Gastrocnemius medialis (tissue), 4 donors: Measurements from ENCODE around the gene TFB2M. TPM values are rescaled to one million over a fixed set of nuclear protein-coding genes. Genes with fewer than 3 reads are reported as not detected.
A peak's percentile ranks its signal among the peaks of the same experiment; 100 is the strongest.
"Not testable (repeated sequence)": the region's sequence is repeated elsewhere in the genome, so short reads cannot be mapped to it uniquely, and the experiment has no call there.

Source experiments
- ATAC-seq, 2 donors: fragments of 150-250 bp; one replicate each; pipeline ENCODE4 v1.9.1; 2016
- DNase-seq, 2 donors: peaks; one replicate each; pipeline ENCODE4 v3.0.0-alpha.2; 2019
- H3K27ac ChIP-seq, 4 donors: fragments of 200-600 bp; sonication (generic); 1 replicate in 1 of 4; 2 replicates in 3 of 4; pipeline ENCODE4 v1.5.1; 2016 to 2018; ENCODE audit warnings: mild to moderate bottlenecking in 2 of 4, moderate library complexity in 1 of 4
- H3K27me3 ChIP-seq, 3 donors: fragments of 200-600 bp; sonication (generic) in 2 of 3; 1 replicate in 1 of 3; 2 replicates in 2 of 3; pipeline versions ENCODE4 v1.5.1 to v1.6.0; 2016 to 2019; ENCODE audit warnings: mild to moderate bottlenecking in 1 of 3, moderate library complexity in 1 of 3
- H3K36me3 ChIP-seq, 2 donors: fragments of 200-600 bp; sonication (generic) in 1 of 2; one replicate each; pipeline ENCODE4 v1.5.1; 2017 to 2018
- H3K4me1 ChIP-seq, 2 donors: fragments of 200-600 bp; sonication (generic) in 1 of 2; one replicate each; pipeline ENCODE4 v1.5.1; 2016 to 2017; ENCODE audit warnings: mild to moderate bottlenecking in 2 of 2
- H3K4me3 ChIP-seq, 4 donors: fragments of 200-600 bp; sonication (generic) in 3 of 4; 1 replicate in 1 of 4; 2 replicates in 3 of 4; pipeline ENCODE4 v1.5.1; 2016 to 2019; ENCODE audit warnings: mild to moderate bottlenecking in 2 of 4
- H3K9me3 ChIP-seq, 3 donors: fragments of 200-600 bp; sonication (generic) in 2 of 3; 1 replicate in 1 of 3; 2 replicates in 2 of 3; pipeline ENCODE4 v1.5.1; 2016 to 2019
- POLR2A ChIP-seq, 2 donors: fragments of 450-650 bp; IDR thresholded peaks; one replicate each; pipeline ENCODE4 v1.6.1; 2017; ENCODE audit warnings: antibody characterized with exemption in 2 of 2, mild to moderate bottlenecking in 2 of 2, moderate library complexity in 2 of 2
- in situ Hi-C, 4 donors: fragments of 200-750 bp; cut with MboI; loops; one replicate each; pipeline versions ENCODE4 v1.15.0 to v1.8.0; 2017; ENCODE audit warnings: low sequenced_read_pairs in 4 of 4
- intact Hi-C: fragments of 100-400 bp; cut with DNase I; formaldehyde crosslinking; loops from one replicate; pipeline ENCODE4 v1.15.1; 2023; ENCODE audit warnings: low total_unique reads
- total RNA-seq, 4 donors: library from RNA; depleted of rRNA; stranded (reverse); fragments of >200 nt; gene quantifications; one replicate each; pipeline versions ENCODE4 v1.1.0 to v1.2.3, GENCODE V29; 2016
- TF ChIP-seq, protein P1 (sequence below), 5 experiments: fragments of 450-650 bp in 3 of 5; fragments of 200-600 bp in 2 of 5; sonication (generic) in 2 of 5; IDR thresholded peaks in 4 of 5; conservative IDR thresholded peaks in 1 of 5; 1 replicate in 4 of 5; 2 replicates in 1 of 5; pipeline ENCODE4 v1.5.1; 2016 to 2019; ENCODE audit warnings: antibody characterized with exemption in 5 of 5, mild to moderate bottlenecking in 3 of 5, moderate library complexity in 3 of 5

Gene TFB2M
- total RNA-seq, 4 donors from 2014 or later: 18.9 to 33.1 (median 21.2) TPM

- no peak for TF ChIP-seq POLR2A (IDR thresholded peaks at IDR 0.05)
- TF ChIP-seq, protein P1, sequence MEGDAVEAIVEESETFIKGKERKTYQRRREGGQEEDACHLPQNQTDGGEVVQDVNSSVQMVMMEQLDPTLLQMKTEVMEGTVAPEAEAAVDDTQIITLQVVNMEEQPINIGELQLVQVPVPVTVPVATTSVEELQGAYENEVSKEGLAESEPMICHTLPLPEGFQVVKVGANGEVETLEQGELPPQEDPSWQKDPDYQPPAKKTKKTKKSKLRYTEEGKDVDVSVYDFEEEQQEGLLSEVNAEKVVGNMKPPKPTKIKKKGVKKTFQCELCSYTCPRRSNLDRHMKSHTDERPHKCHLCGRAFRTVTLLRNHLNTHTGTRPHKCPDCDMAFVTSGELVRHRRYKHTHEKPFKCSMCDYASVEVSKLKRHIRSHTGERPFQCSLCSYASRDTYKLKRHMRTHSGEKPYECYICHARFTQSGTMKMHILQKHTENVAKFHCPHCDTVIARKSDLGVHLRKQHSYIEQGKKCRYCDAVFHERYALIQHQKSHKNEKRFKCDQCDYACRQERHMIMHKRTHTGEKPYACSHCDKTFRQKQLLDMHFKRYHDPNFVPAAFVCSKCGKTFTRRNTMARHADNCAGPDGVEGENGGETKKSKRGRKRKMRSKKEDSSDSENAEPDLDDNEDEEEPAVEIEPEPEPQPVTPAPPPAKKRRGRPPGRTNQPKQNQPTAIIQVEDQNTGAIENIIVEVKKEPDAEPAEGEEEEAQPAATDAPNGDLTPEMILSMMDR (IDR thresholded peaks at IDR 0.05 in 4 of 5, conservative IDR thresholded peaks at IDR 0.05 in 1 of 5): no peak
- Histone ChIP-seq H3K27me3 (no peaks in the 10 kb centered on the region), H3K36me3 (peaks cover 0 to 39% of the 10 kb centered on the region in 2 donors), H3K4me1 (peaks cover 19 to 31% of the 10 kb centered on the region in 2 donors), H3K4me3 (no peak overlapping the region), H3K27ac (no peak overlapping the region), H3K9me3 (no peaks in the 10 kb centered on the region)
- DNase-seq: no peak
- no peak for ATAC-seq
- in situ Hi-C loops: no loop called here
- intact Hi-C loops: no loop called here
These were observed 25.4 kb upstream of the TFB2M start for GRCh38 chr1:246591504-246591903.

GRCh38 chr1:246591047-246591446 is 25.0 kb upstream of the TFB2M start:
- Histone ChIP-seq H3K27ac (peak overlapping the region in 1 of 4 donors; percentile 6), H3K4me3 (no peak overlapping the region), H3K4me1 (peaks cover 21 to 31% of the 10 kb centered on the region in 2 donors), H3K36me3 (peaks cover 0 to 39% of the 10 kb centered on the region in 2 donors), H3K27me3 (no peaks in the 10 kb centered on the region), H3K9me3 (no peaks in the 10 kb centered on the region)
- in situ Hi-C loops: no loop called here
- intact Hi-C loops: no loop called here
- peak in 1 of 2 donors; percentile 34 for ATAC-seq
- no peak for DNase-seq
- TF ChIP-seq, protein P1 (IDR thresholded peaks at IDR 0.05 in 4 of 5, conservative IDR thresholded peaks at IDR 0.05 in 1 of 5): peak in 1 of 5 experiments; percentile 5
- no peak for TF ChIP-seq POLR2A (IDR thresholded peaks at IDR 0.05)

DNA sequence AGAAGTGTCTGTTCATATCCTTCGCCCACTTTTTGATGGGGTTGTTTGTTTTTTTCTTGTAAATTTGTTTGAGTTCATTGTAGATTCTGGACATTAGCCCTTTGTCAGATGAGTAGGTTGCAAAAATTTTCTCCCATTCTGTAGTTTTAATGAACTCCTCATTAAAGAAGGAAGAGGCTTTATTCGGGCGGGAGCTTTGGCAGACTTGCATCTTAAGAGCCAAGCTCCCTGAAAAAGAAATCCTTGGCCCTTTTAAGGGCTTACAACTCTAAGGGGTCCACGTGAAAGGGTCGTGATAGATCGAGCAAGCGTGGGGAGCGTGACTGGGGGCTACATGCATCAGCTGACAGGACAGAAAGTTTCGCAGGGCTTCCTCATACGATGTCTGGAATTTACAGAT is 23.9 kb upstream of the TFB2M start:
- intact Hi-C loops, ATAC-seq, H3K27ac ChIP-seq, in situ Hi-C loops, H3K4me3 ChIP-seq, H3K27me3 ChIP-seq, H3K9me3 ChIP-seq, DNase-seq: not testable (repeated sequence)
- Histone ChIP-seq H3K36me3 (peaks cover 0 to 33% of the 10 kb centered on the region in 2 donors), H3K4me1 (peaks cover 24 to 38% of the 10 kb centered on the region in 2 donors)

DNA sequence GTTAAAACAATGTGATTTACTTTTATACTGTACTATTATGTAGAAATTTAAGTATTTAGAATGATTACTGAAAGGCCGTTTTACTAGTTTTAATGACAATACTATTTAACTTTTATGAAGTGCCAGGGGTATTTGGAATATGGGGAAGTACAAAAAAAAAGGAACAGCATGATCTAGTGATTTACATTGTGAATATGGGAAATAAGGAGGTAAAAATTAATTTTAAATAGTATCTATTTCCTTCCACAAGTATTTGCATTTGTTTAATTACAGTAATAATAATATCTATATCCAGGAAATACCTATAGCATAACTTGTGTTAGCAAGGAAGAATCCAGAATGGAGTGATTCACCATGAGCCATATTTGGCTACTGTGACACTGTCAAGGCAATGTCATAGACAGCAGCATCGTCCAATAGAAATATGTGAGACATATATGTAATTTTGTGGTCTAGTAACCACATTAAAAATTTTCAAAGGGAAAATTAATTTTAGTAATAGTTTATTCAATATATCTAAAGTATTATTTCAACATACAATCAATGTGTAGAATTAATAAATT is 22.2 kb upstream of the TFB2M start:
- no peak for ATAC-seq
- intact Hi-C loops: no loop called here
- no peaks in the 10 kb centered on the region for H3K27me3 ChIP-seq
- H3K36me3 ChIP-seq: peaks cover 0 to 18% of the 10 kb centered on the region in 2 donors
- no peak for DNase-seq
- peak overlapping the region; percentile 47 to 91 (median 54) for H3K27ac ChIP-seq
- H3K4me3 ChIP-seq: no peak overlapping the region
- TF ChIP-seq, protein P1 (IDR thresholded peaks at IDR 0.05 in 4 of 5, conservative IDR thresholded peaks at IDR 0.05 in 1 of 5): no peak
- TF ChIP-seq POLR2A (IDR thresholded peaks at IDR 0.05): no peak
- in situ Hi-C loops: no loop called here
- H3K4me1 ChIP-seq: peaks cover 41 to 55% of the 10 kb centered on the region in 2 donors
- no peaks in the 10 kb centered on the region for H3K9me3 ChIP-seq

- Histone ChIP-seq H3K4me1 (peaks cover 48 to 61% of the 10 kb centered on the region in 2 donors), H3K27ac (peak overlapping the region; percentile 47 to 91 (median 54)), H3K36me3 (peaks cover 0 to 12% of the 10 kb centered on the region in 2 donors), H3K4me3 (no peak overlapping the region), H3K9me3 (no peaks in the 10 kb centered on the region), H3K27me3 (no peaks in the 10 kb centered on the region)
- in situ Hi-C loops: no loop called here
- ATAC-seq: no peak
- TF ChIP-seq POLR2A (IDR thresholded peaks at IDR 0.05): no peak
- TF ChIP-seq, protein P1 (IDR thresholded peaks at IDR 0.05 in 4 of 5, conservative IDR thresholded peaks at IDR 0.05 in 1 of 5): no peak
- intact Hi-C loops: no loop called here
- no peak for DNase-seq
These were observed 21.5 kb upstream of the TFB2M start for GRCh38 chr1:246587606-246588005.
